Measurements from ENCODE around the gene PHETA1. TPM values are rescaled to one million over a fixed set of nuclear protein-coding genes. Genes with fewer than 3 reads are reported as not detected.
"Not testable (repeated sequence)": the region's sequence is repeated elsewhere in the genome, so short reads cannot be mapped to it uniquely, and the experiment has no call there.

Gene PHETA1
- total and polyA plus RNA-seq, 2 experiments from 2014 or later: 7.9 to 12.9 TPM

- H3K9ac ChIP-seq: no peak overlapping the region
These were observed 24.5 kb downstream of the PHETA1 start for GRCh38 chr12:111344254-111344875.

GRCh38 chr12:111343181-111343580 is 25.7 kb downstream of the PHETA1 start:
- Histone ChIP-seq H3K27ac (no peak overlapping the region), H3K4me3 (no peak overlapping the region), H3F3A (ENCODE audit: insufficient read depth) (no peaks in the 10 kb centered on the region), H3K27me3 (replicated peaks; ENCODE audit: insufficient read depth) (peaks cover 10% of the 10 kb centered on the region; the same call in 1 of the 2 replicates), H2AFZ (no peak overlapping the region), H3K9ac (no peak overlapping the region), H3K9me2 (ENCODE audit: insufficient read depth) (no peaks in the 10 kb centered on the region), H4K20me1 (ENCODE audit: insufficient read depth) (no peaks in the 10 kb centered on the region), H3K4me1 (ENCODE audit: insufficient read depth) (no peaks in the 10 kb centered on the region), H3K79me2 (ENCODE audit: insufficient read depth) (no peaks in the 10 kb centered on the region), H3K4me2 (ENCODE audit: unreplicated experiment) (no peak overlapping the region), H3K9me3 (ENCODE audit: low read depth) (no peaks in the 10 kb centered on the region), H3K36me3 (ENCODE audit: low read depth) (no peaks in the 10 kb centered on the region)
- DNase-seq: no peak
- TF ChIP-seq EZH2phosphoT487 (IDR thresholded peaks at IDR 0.05; ENCODE audit: insufficient read depth, low read depth) (no peak), EZH2 (IDR thresholded peaks at IDR 0.05; ENCODE audit: insufficient read depth, poor library complexity, severe bottlenecking) (no peak)
- 0 to 24% methylated on average over 1 of the region's 1 CpG for WGBS, 2 experiments (ENCODE audit: low coverage in 1 of 2, low lambda C conversion rate in 2 of 2, missing lambda C conversion rate in 2 of 2)
- in situ Hi-C loops (cut with MboI): no loop called here

More at GRCh38 chr12:111344254-111344875, 24.5 kb downstream of the PHETA1 start:
- no peak for TF ChIP-seq EZH2phosphoT487 (IDR thresholded peaks at IDR 0.05; ENCODE audit: insufficient read depth, low read depth)
- TF ChIP-seq EZH2 (IDR thresholded peaks at IDR 0.05; ENCODE audit: insufficient read depth, poor library complexity, severe bottlenecking): no peak
- 56 to 60% methylated on average over 4 of the region's 4 CpGs for WGBS, 2 experiments (ENCODE audit: low coverage in 1 of 2, low lambda C conversion rate in 2 of 2, missing lambda C conversion rate in 2 of 2)
- Histone ChIP-seq H3K4me2 (ENCODE audit: unreplicated experiment) (no peak overlapping the region), H4K20me1 (ENCODE audit: insufficient read depth) (no peaks in the 10 kb centered on the region), H3K9me3 (ENCODE audit: low read depth) (no peaks in the 10 kb centered on the region), H3K4me1 (ENCODE audit: insufficient read depth) (no peaks in the 10 kb centered on the region), H3F3A (ENCODE audit: insufficient read depth) (no peaks in the 10 kb centered on the region), H3K27ac (no peak overlapping the region), H3K4me3 (no peak overlapping the region), H2AFZ (no peak overlapping the region), H3K79me2 (ENCODE audit: insufficient read depth) (no peaks in the 10 kb centered on the region), H3K27me3 (replicated peaks; ENCODE audit: insufficient read depth) (peaks cover 10% of the 10 kb centered on the region; the same call in 1 of the 2 replicates), H3K9me2 (ENCODE audit: insufficient read depth) (no peaks in the 10 kb centered on the region), H3K36me3 (ENCODE audit: low read depth) (no peaks in the 10 kb centered on the region)
- in situ Hi-C loops (cut with MboI): no loop called here
- DNase-seq: no peak

- TF ChIP-seq EZH2phosphoT487 (IDR thresholded peaks at IDR 0.05; ENCODE audit: insufficient read depth, low read depth) (no peak), EZH2 (IDR thresholded peaks at IDR 0.05; ENCODE audit: insufficient read depth, poor library complexity, severe bottlenecking) (no peak)
- Histone ChIP-seq H3K4me1 (ENCODE audit: insufficient read depth) (no peaks in the 10 kb centered on the region), H3K9ac (no peak overlapping the region), H3K4me3 (no peak overlapping the region), H3K9me3 (ENCODE audit: low read depth) (no peaks in the 10 kb centered on the region), H3K9me2 (ENCODE audit: insufficient read depth) (no peaks in the 10 kb centered on the region), H3K27me3 (replicated peaks; ENCODE audit: insufficient read depth) (peaks cover 10% of the 10 kb centered on the region; the same call in 1 of the 2 replicates), H3F3A (ENCODE audit: insufficient read depth) (no peaks in the 10 kb centered on the region), H3K79me2 (ENCODE audit: insufficient read depth) (no peaks in the 10 kb centered on the region), H2AFZ (no peak overlapping the region), H3K36me3 (ENCODE audit: low read depth) (no peaks in the 10 kb centered on the region), H4K20me1 (ENCODE audit: insufficient read depth) (no peaks in the 10 kb centered on the region), H3K27ac (no peak overlapping the region), H3K4me2 (ENCODE audit: unreplicated experiment) (no peak overlapping the region)
- no peak for DNase-seq
- WGBS, 2 experiments (ENCODE audit: low coverage in 1 of 2, low lambda C conversion rate in 2 of 2, missing lambda C conversion rate in 2 of 2): 83 to 85% methylated on average over 8 of the region's 8 CpGs
- in situ Hi-C loops (cut with MboI): no loop called here
These were observed 26.5 kb downstream of the PHETA1 start for GRCh38 chr12:111342376-111342775.

GRCh38 chr12:111341426-111342065 is 27.3 kb downstream of the PHETA1 start:
- Histone ChIP-seq H3K4me1 (ENCODE audit: insufficient read depth) (no peaks in the 10 kb centered on the region), H3K9me2 (ENCODE audit: insufficient read depth) (no peaks in the 10 kb centered on the region), H4K20me1 (ENCODE audit: insufficient read depth) (no peaks in the 10 kb centered on the region), H3F3A (ENCODE audit: insufficient read depth) (no peaks in the 10 kb centered on the region), H2AFZ (no peak overlapping the region), H3K9me3 (ENCODE audit: low read depth) (no peaks in the 10 kb centered on the region), H3K36me3 (ENCODE audit: low read depth) (no peaks in the 10 kb centered on the region), H3K27ac (no peak overlapping the region), H3K4me2 (ENCODE audit: unreplicated experiment) (no peak overlapping the region), H3K79me2 (ENCODE audit: insufficient read depth) (no peaks in the 10 kb centered on the region), H3K9ac (no peak overlapping the region), H3K4me3 (no peak overlapping the region), H3K27me3 (replicated peaks; ENCODE audit: insufficient read depth) (peaks cover 10% of the 10 kb centered on the region; the same call in 1 of the 2 replicates)
- WGBS, 2 experiments (ENCODE audit: low coverage in 1 of 2, low lambda C conversion rate in 2 of 2, missing lambda C conversion rate in 2 of 2): 74 to 78% methylated on average over 12 to 20 of the region's 20 CpGs
- TF ChIP-seq EZH2phosphoT487 (IDR thresholded peaks at IDR 0.05; ENCODE audit: insufficient read depth, low read depth): no peak
- no peak for TF ChIP-seq EZH2 (IDR thresholded peaks at IDR 0.05; ENCODE audit: insufficient read depth, poor library complexity, severe bottlenecking)
- in situ Hi-C loops (cut with MboI): no loop called here
- no peak for DNase-seq

- in situ Hi-C loops (cut with MboI); H3K4me2 ChIP-seq (ENCODE audit: unreplicated experiment); H3K79me2 ChIP-seq (ENCODE audit: insufficient read depth); H3K27ac ChIP-seq; H2AFZ ChIP-seq; H3K9me2 ChIP-seq (ENCODE audit: insufficient read depth); DNase-seq; H3K9me3 ChIP-seq (ENCODE audit: low read depth); H3K36me3 ChIP-seq (ENCODE audit: low read depth); H3K4me3 ChIP-seq; H3K4me1 ChIP-seq (ENCODE audit: insufficient read depth); H3K9ac ChIP-seq; H4K20me1 ChIP-seq (ENCODE audit: insufficient read depth); H3F3A ChIP-seq (ENCODE audit: insufficient read depth): not testable (repeated sequence)
- 65 to 72% methylated on average over 8 of the region's 8 CpGs for WGBS, 2 experiments (ENCODE audit: low coverage in 1 of 2, low lambda C conversion rate in 2 of 2, missing lambda C conversion rate in 2 of 2)
- peaks cover 10% of the 10 kb centered on the region; the same call in 1 of the 2 replicates for H3K27me3 ChIP-seq (replicated peaks; ENCODE audit: insufficient read depth)
These were observed 28.2 kb downstream of the PHETA1 start for GRCh38 chr12:111340680-111341079.

All from GM23248 (cell line).